ENCODE data around the gene SPSB3.
"Not testable (repeated sequence)": the region's sequence is repeated elsewhere in the genome, so short reads cannot be mapped to it uniquely, and the experiment has no call there.

SPSB3 gene

DNA sequence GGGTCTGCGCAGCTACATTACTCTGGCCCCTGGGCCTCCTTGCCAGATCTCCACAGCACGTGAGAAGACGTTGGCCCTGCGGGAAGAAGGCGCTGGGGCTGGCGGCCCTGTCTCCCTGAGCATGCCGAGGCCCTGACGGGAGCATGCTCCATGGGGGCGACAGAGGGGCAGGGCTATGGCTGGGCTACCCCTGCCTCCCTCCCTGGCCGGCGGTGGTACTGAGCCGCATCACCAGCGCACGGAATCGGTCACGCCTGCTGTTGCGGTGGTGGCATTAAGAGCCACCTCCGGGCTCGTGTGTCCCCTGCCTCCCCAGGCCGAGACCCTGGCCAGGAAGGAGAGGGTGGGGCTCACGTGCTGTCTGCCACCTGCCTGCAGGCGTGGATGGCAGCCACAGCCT is 48.2 kb downstream of the SPSB3 start:
- TF ChIP-seq, protein P1, sequence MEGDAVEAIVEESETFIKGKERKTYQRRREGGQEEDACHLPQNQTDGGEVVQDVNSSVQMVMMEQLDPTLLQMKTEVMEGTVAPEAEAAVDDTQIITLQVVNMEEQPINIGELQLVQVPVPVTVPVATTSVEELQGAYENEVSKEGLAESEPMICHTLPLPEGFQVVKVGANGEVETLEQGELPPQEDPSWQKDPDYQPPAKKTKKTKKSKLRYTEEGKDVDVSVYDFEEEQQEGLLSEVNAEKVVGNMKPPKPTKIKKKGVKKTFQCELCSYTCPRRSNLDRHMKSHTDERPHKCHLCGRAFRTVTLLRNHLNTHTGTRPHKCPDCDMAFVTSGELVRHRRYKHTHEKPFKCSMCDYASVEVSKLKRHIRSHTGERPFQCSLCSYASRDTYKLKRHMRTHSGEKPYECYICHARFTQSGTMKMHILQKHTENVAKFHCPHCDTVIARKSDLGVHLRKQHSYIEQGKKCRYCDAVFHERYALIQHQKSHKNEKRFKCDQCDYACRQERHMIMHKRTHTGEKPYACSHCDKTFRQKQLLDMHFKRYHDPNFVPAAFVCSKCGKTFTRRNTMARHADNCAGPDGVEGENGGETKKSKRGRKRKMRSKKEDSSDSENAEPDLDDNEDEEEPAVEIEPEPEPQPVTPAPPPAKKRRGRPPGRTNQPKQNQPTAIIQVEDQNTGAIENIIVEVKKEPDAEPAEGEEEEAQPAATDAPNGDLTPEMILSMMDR (IDR thresholded peaks at IDR 0.05) = no peak
- Histone ChIP-seq H3K27ac (no peak overlapping the region), H3K4me3 (no peak overlapping the region)
- no peak for DNase-seq (ENCODE audit: low spot score)

DNA sequence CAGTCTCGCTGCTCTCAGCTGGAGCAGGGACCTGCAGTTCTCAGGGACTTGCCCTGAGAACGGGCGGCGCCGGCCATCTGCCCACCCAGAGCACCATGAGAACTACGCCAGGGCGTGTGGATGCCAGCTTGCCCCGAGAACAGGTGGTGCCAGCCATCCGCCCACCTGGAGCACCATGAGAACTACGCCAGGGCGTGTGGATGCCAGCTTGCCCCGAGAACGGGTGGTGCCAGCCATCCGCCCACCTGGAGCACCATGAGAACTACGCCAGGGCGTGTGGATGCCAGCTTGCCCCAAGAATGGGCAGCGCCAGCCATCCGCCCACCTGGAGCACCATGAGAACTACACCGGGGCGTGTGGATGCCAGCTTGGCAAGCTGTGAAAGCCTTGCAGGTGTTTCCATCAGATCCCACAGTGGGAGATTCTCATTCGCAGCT is 49.8 kb downstream of the SPSB3 start:
- DNase-seq (ENCODE audit: low spot score); H3K4me3 ChIP-seq; H3K27ac ChIP-seq: not testable (repeated sequence)

DNA sequence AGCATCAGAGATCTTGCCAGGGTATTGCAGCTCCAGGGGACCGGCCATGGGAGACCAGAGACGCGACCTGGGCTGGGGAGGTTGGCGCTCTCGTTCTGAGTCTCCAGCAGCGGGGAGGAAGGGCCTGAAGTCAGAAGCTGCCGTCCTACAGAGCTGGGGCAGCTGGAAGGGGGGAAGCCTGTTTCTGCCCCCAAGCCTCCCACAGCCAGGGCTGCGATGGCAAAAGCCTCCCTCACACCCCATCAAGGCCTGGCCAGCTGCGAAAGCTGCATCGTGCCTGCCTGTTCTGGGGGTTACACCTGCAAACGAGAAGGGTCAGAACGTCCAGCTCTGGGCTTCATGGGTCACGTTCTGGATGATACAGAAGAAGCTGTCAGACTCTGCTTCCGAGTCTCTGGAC is 50.3 kb downstream of the SPSB3 start:
- H3K27ac ChIP-seq = no peak overlapping the region
- no peak for DNase-seq (ENCODE audit: low spot score)
- no peak overlapping the region for H3K4me3 ChIP-seq
- TF ChIP-seq, protein P1 (IDR thresholded peaks at IDR 0.05) = no peak

DNA sequence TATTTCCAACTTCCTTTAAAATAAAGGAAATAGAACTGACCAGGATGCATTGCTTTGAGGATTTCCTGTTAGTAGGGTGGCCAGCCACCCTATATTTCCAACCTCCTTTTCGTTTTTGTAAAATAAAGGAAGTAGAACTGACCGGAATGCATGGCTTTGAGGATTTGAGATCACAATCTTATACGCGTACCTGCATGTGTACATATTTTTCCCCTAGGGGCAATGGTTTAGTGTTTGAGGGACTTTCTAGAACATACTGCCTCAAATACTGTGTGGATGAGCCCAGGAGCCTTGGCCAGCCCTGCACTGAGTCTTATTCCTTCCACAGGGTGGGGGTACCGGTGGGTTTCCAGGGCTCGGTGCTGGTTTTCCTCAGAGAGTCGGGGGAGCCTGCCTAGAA is 50.8 kb downstream of the SPSB3 start:
- no peak overlapping the region for H3K4me3 ChIP-seq
- TF ChIP-seq, protein P1 (IDR thresholded peaks at IDR 0.05) = no peak
- no peak for DNase-seq (ENCODE audit: low spot score)
- H3K27ac ChIP-seq = no peak overlapping the region

DNA sequence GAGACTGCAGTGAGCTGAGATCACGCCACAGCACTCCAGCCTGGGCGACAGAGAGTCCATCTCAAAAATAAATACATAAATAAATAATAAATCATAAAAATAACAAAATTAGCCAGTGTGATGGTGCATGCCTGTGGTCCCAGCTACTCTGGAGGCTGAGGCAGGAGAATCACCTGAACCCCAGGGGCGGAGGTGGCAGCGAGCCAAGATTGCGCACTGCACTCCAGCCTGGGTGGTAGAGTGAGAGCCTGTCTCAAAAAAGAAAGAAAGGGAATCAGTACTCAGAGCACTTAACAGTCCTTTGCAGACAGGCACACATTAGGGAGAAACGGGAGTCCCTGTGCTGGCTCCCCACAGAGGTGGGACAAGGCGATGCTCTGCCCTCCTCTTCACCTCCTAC is 51.3 kb downstream of the SPSB3 start:
- no peak overlapping the region for H3K4me3 ChIP-seq
- DNase-seq (ENCODE audit: low spot score) = no peak
- H3K27ac ChIP-seq = no peak overlapping the region
- TF ChIP-seq, protein P1 (IDR thresholded peaks at IDR 0.05) = no peak

DNA sequence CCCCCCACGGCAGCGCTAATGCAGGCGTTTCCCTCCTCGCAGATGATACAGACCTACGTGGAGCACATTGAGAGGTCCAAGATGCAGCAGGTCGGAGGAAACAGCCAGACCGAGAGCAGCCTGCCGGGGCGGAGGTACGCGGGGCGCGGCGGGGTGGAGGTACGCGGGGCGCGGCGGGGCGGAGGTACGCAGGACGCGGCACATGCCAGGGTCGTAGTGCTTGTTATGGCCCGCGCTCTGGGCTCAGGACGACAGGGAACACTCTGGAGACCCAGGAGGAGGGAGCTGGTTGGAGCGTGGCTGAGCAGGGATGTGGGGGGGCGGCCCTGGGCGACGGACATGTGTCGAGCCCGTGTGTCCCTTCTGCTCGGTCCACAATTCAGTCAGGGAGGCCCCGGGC is 52.9 kb downstream of the SPSB3 start:
- no peak overlapping the region for H3K27ac ChIP-seq
- DNase-seq (ENCODE audit: low spot score) = no peak
- TF ChIP-seq, protein P1 (IDR thresholded peaks at IDR 0.05) = no peak
- no peak overlapping the region for H3K4me3 ChIP-seq

DNA sequence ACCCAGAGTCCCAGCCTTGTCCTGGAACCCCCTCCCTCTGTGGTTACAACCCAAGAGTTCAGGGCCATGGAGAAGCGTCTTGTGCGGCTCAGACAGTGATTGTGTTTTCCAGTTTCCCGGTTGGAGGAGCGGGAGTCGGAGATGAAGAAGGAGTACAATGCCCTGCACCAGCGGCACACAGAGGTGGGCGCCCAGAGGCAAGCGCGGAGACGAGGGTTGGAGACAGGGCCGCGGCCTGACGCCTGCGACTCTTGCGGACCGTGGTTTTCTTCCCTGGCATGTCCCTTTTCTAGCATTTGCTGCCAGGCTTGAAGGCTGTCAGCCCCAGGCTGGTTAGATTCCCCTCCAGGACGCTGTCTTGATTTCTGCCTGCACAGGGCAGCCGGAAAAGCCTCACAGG is 53.3 kb downstream of the SPSB3 start:
- no peak overlapping the region for H3K27ac ChIP-seq

More for the DNA sequence above, 53.3 kb downstream of the SPSB3 start:
- DNase-seq (ENCODE audit: low spot score) = no peak
- no peak overlapping the region for H3K4me3 ChIP-seq
- TF ChIP-seq, protein P1 (IDR thresholded peaks at IDR 0.05) = no peak
